Panc1 (cell line): Measurements from ENCODE around the gene ARFGAP1. TPM values are rescaled to one million over a fixed set of nuclear protein-coding genes. Genes with fewer than 3 reads are reported as not detected.

Experiments used
- ATAC-seq: fragments of 200-7000 bp; cut with Tn5 transposase; 2 replicates; pipeline ENCODE4 v1.9.1; 2020; ENCODE audit warnings: mild to moderate bottlenecking, moderate library complexity
- BruUV-seq: library from RNA; stranded (reverse); fragments of 400-500 nt; replicated peaks from 2 replicates; lab custom pipeline; 2021; lab: Mats Ljungman, UMichigan
- CTCF ChIA-PET: fragments of 300-600 bp; sonication (Branson Sonifier 250); formaldehyde crosslinking; loops from one replicate; lab custom pipeline; 2022; ENCODE audit warnings: antibody characterized with exemption; lab: Charles Lee
- POLR2A ChIA-PET: fragments of 300-600 bp; sonication (Branson Sonifier 250); formaldehyde crosslinking; loops from one replicate; lab custom pipeline; 2022; ENCODE audit warnings: antibody characterized with exemption; lab: Charles Lee
- DNase-seq: peaks from one replicate; pipeline ENCODE4 v3.0.0-alpha.2; 2010; ENCODE audit warnings: low read depth, low spot score
- H3K27ac ChIP-seq: 2 replicates; pipeline ENCODE4 v1.5.1; 2011; ENCODE audit warnings: mild to moderate bottlenecking, low read length, inconsistent platforms
- H3K27me3 ChIP-seq: fragments of 200-500 bp; sonication (Bioruptor generic); 2 replicates; pipeline ENCODE4 v1.6.0; 2014; ENCODE audit warnings: low read length, inconsistent platforms; ENCODE audit not compliant: control insufficient read depth, insufficient read depth
- H3K36me3 ChIP-seq: fragments of 200-500 bp; sonication (Bioruptor generic); 2 replicates; pipeline ENCODE4 v1.5.1; 2014; ENCODE audit warnings: inconsistent platforms, mild to moderate bottlenecking, low read length, moderate library complexity; ENCODE audit not compliant: control insufficient read depth, insufficient read depth
- H3K4me1 ChIP-seq: 2 replicates; pipeline ENCODE4 v1.5.1; 2011; ENCODE audit warnings: inconsistent platforms, mild to moderate bottlenecking, low read length, moderate library complexity; ENCODE audit not compliant: control insufficient read depth, insufficient read depth
- H3K4me3 ChIP-seq, 2 experiments: 2 replicates each; pipeline ENCODE4 v1.5.1; 2011 to 2012; ENCODE audit warnings: low read depth in 2 of 2, low read length in 2 of 2, mild to moderate bottlenecking in 2 of 2, inconsistent platforms in 1 of 2, moderate library complexity in 1 of 2
- H3K9me3 ChIP-seq: fragments of 200-500 bp; sonication (Bioruptor generic); 2 replicates; pipeline ENCODE4 v1.5.1; 2014; ENCODE audit warnings: low read depth, mild to moderate bottlenecking, inconsistent platforms, low read length, moderate library complexity; ENCODE audit not compliant: control insufficient read depth, insufficient read depth
- POLR2AphosphoS5 ChIP-seq: IDR thresholded peaks from 2 replicates; pipeline ENCODE4 v1.6.1; 2012; ENCODE audit warnings: mild to moderate bottlenecking, low read depth, low read length, moderate library complexity
- SIN3A ChIP-seq: IDR thresholded peaks from 2 replicates; pipeline ENCODE4 v1.6.1; 2012; ENCODE audit warnings: low read depth, mild to moderate bottlenecking, low read length, moderate library complexity, borderline replicate concordance; ENCODE audit not compliant: insufficient read depth
- TCF7L2 ChIP-seq: IDR thresholded peaks from 2 replicates; pipeline ENCODE4 v1.6.1; 2011; ENCODE audit warnings: mild to moderate bottlenecking, low read depth, low read length, inconsistent platforms
- in situ Hi-C: cut with HindIII; loops from 2 replicates; pipeline ENCODE4 v1.10.0; 2016; ENCODE audit warnings: low sequenced_read_pairs, low pct_unique_long_range_greater_than_20kb
- intact Hi-C: fragments of 100-400 bp; cut with micrococcal nuclease; formaldehyde crosslinking; loops from one replicate; pipeline ENCODE4 v1.10.0; 2022; ENCODE audit not compliant: unreplicated experiment
- total RNA-seq: library from RNA; stranded (reverse); gene quantifications from one replicate; pipeline ENCODE4 v1.2.1, GENCODE V29; 2021; ENCODE audit not compliant: unreplicated experiment
- TF ChIP-seq, protein P1 (sequence below): fragments of 450-650 bp; IDR thresholded peaks from 2 replicates; pipeline ENCODE4 v1.5.1; 2017; ENCODE audit warnings: mild to moderate bottlenecking
- TF ChIP-seq, protein P2 (sequence below), 2 experiments: IDR thresholded peaks; 2 replicates each; pipeline ENCODE4 v1.6.1; 2011 to 2012; ENCODE audit warnings: low read depth in 2 of 2, control low read depth in 1 of 2, low read length in 1 of 2, mild to moderate bottlenecking in 1 of 2, moderate library complexity in 1 of 2; ENCODE audit not compliant: insufficient read depth in 1 of 2

Gene ARFGAP1
- total RNA-seq, 1 experiment from 2014 or later, result 110 TPM

DNA sequence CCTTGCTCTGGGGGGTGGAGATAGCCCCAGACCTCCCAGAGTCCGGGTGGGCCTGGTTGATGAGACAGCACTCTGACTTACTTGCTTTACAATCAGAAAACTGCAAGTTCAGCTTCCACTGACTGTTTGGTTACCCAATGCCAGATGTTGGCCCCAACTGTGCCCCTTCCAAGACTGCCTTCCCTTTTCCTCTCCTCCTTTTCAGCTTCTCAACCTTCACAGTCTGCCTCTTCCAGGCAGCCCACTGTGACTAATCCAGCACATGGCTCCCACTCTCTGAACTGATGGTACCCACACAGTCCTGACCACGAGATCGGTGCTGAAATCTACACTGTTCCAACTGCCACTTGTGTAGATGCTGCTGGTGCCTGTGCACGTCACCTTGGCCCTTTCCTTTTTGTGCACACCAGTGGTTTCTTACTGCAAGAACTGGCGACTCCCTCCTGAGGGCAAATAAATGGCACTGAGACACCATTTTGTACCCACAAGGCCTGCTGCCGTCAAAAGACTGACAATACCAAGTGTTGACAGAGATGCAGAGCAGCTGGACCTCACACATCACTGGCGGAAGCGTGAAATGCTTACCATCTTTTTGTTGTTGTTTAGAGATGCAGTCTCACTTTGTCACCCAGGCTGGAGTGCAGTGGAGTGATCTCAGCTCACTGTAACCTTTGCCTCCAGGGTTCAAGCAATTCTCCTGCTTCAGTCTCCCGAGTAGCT is 1.8 kb upstream of the ARFGAP1 start:
- ATAC-seq, result no peak
- CTCF ChIA-PET, result no interaction called here
- Histone ChIP-seq H3K4me1 (peaks cover 15% of the 10 kb centered on the region), H3K27me3 (no peaks in the 10 kb centered on the region), H3K4me3 (no peak overlapping the region), H3K27ac (no peak overlapping the region), H3K36me3 (no peaks in the 10 kb centered on the region; the same call in 1 of the 2 replicates), H3K9me3 (no peaks in the 10 kb centered on the region)
- no TSS peak for BruUV-seq
- intact Hi-C loops, result no loop called here
- no peak for TF ChIP-seq POLR2AphosphoS5
- in situ Hi-C loops, result no loop called here
- DNase-seq, result no peak
- POLR2A ChIA-PET, result no interaction called here

DNA sequence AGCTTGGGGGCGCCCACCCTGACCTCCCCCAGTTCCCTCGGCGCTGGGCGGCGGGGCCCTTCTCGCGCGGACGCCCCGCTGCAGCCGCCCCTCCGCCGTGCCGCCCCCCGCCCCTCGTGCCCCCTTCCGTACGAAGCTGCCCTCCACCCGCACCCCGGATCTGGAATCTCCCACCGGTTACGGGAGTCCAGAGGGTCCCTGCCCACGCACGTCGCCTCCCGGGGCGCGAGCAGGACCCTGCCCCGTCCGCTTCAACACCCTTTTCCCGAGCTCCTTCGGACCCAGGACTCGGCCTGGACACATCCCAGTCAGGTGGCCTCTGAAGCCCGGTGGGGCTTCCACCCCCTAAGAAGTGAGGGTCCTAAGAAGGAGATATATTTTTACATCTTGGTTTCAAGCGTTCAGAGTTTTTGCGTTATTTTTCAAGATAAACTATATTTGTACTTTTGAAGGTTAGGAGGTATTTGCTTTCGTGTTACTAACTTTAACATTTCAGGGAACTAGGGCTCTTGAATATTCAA is 506 bp downstream of the ARFGAP1 start:
- BruUV-seq, result no TSS peak
- in situ Hi-C loops (no loop called here), intact Hi-C loops (no loop called here)
- no peaks in the 10 kb centered on the region for H3K9me3 ChIP-seq
- no peaks in the 10 kb centered on the region for H3K27me3 ChIP-seq
- H3K36me3 ChIP-seq, result no peaks in the 10 kb centered on the region; the same call in 1 of the 2 replicates
- peak overlapping the region; percentile 95 to 99 for H3K4me3 ChIP-seq
- ATAC-seq, result no peak
- TF ChIP-seq, protein P1, sequence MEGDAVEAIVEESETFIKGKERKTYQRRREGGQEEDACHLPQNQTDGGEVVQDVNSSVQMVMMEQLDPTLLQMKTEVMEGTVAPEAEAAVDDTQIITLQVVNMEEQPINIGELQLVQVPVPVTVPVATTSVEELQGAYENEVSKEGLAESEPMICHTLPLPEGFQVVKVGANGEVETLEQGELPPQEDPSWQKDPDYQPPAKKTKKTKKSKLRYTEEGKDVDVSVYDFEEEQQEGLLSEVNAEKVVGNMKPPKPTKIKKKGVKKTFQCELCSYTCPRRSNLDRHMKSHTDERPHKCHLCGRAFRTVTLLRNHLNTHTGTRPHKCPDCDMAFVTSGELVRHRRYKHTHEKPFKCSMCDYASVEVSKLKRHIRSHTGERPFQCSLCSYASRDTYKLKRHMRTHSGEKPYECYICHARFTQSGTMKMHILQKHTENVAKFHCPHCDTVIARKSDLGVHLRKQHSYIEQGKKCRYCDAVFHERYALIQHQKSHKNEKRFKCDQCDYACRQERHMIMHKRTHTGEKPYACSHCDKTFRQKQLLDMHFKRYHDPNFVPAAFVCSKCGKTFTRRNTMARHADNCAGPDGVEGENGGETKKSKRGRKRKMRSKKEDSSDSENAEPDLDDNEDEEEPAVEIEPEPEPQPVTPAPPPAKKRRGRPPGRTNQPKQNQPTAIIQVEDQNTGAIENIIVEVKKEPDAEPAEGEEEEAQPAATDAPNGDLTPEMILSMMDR, result no peak
- no peak for TF ChIP-seq SIN3A
- TF ChIP-seq, protein P2, sequence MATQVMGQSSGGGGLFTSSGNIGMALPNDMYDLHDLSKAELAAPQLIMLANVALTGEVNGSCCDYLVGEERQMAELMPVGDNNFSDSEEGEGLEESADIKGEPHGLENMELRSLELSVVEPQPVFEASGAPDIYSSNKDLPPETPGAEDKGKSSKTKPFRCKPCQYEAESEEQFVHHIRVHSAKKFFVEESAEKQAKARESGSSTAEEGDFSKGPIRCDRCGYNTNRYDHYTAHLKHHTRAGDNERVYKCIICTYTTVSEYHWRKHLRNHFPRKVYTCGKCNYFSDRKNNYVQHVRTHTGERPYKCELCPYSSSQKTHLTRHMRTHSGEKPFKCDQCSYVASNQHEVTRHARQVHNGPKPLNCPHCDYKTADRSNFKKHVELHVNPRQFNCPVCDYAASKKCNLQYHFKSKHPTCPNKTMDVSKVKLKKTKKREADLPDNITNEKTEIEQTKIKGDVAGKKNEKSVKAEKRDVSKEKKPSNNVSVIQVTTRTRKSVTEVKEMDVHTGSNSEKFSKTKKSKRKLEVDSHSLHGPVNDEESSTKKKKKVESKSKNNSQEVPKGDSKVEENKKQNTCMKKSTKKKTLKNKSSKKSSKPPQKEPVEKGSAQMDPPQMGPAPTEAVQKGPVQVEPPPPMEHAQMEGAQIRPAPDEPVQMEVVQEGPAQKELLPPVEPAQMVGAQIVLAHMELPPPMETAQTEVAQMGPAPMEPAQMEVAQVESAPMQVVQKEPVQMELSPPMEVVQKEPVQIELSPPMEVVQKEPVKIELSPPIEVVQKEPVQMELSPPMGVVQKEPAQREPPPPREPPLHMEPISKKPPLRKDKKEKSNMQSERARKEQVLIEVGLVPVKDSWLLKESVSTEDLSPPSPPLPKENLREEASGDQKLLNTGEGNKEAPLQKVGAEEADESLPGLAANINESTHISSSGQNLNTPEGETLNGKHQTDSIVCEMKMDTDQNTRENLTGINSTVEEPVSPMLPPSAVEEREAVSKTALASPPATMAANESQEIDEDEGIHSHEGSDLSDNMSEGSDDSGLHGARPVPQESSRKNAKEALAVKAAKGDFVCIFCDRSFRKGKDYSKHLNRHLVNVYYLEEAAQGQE (IDR thresholded peaks at IDR 0.05; ENCODE audit: insufficient read depth in 1 of 2, low read depth in 2 of 2, low read length in 1 of 2), result no peak
- TF ChIP-seq POLR2AphosphoS5, result no peak
- TF ChIP-seq TCF7L2, result no peak
- ChIA-PET CTCF (interaction anchor here (0.6 kb wide), 1 partner anchor 62 kb away, joined by 8 read pairs; no protein-coding TSS in a partner anchor), POLR2A (interaction anchor here (0.6 kb wide), 2 partner anchors 54 to 59 kb away, joined by 4 to 5 read pairs; no protein-coding TSS in a partner anchor)
- H3K4me1 ChIP-seq, result peaks cover 15% of the 10 kb centered on the region
- no peak for DNase-seq
- H3K27ac ChIP-seq, result peak overlapping the region; percentile 82
